Trophoblast cell (in vitro differentiated cells and primary cell): Measurements from ENCODE around the gene DNAH2.

Experiments
- DNase-seq, 2 donors: peaks; one replicate each; pipeline ENCODE4 v3.0.0-alpha.2; 2016
- H2AFZ ChIP-seq: 2 replicates; pipeline ENCODE4 v1.6.1; 2013; ENCODE audit warnings: low read length, moderate library complexity, mild to moderate bottlenecking; ENCODE audit not compliant: insufficient read depth, poor library complexity
- H2AK5ac ChIP-seq: 2 replicates; pipeline ENCODE4 v1.6.1; 2013; ENCODE audit warnings: mild to moderate bottlenecking, low read length
- H2BK120ac ChIP-seq: 2 replicates; pipeline ENCODE4 v1.6.1; 2013; ENCODE audit warnings: low read length, mild to moderate bottlenecking, moderate library complexity; ENCODE audit not compliant: insufficient read depth, poor library complexity
- H2BK12ac ChIP-seq: 2 replicates; pipeline ENCODE4 v1.6.1; 2013; ENCODE audit warnings: mild to moderate bottlenecking, low read length, moderate library complexity
- H2BK5ac ChIP-seq: 2 replicates; pipeline ENCODE4 v1.6.1; 2013; ENCODE audit warnings: low read length, low read depth, moderate library complexity, mild to moderate bottlenecking; ENCODE audit not compliant: poor library complexity
- H3K14ac ChIP-seq: 2 replicates; pipeline ENCODE4 v1.6.1; 2013; ENCODE audit warnings: mild to moderate bottlenecking, low read length
- H3K18ac ChIP-seq: 2 replicates; pipeline ENCODE4 v1.6.1; 2013; ENCODE audit warnings: mild to moderate bottlenecking, low read length
- H3K23ac ChIP-seq: 2 replicates; pipeline ENCODE4 v1.6.1; 2013; ENCODE audit warnings: low read length
- H3K27ac ChIP-seq: 2 replicates; pipeline ENCODE4 v1.5.1; 2013; ENCODE audit warnings: low read depth, mild to moderate bottlenecking, inconsistent platforms, low read length, moderate library complexity
- H3K27me3 ChIP-seq: 2 replicates; pipeline ENCODE4 v1.6.1; 2013; ENCODE audit warnings: inconsistent platforms, mild to moderate bottlenecking, low read length, moderate library complexity; ENCODE audit not compliant: insufficient read depth
- H3K36me3 ChIP-seq, 2 experiments: 1 replicate in 1 of 2; 2 replicates in 1 of 2; pipeline ENCODE4 v1.6.1; 2013; ENCODE audit warnings: low read length in 2 of 2, mild to moderate bottlenecking in 2 of 2, moderate library complexity in 1 of 2; ENCODE audit not compliant: insufficient read depth in 2 of 2, control insufficient read depth in 1 of 2
- H3K4ac ChIP-seq: 2 replicates; pipeline ENCODE4 v1.6.1; 2013; ENCODE audit warnings: low read depth, mild to moderate bottlenecking, low read length, moderate library complexity
- H3K4me1 ChIP-seq, 2 experiments: 1 replicate in 1 of 2; 2 replicates in 1 of 2; pipeline ENCODE4 v1.6.1; 2013; ENCODE audit warnings: low read length in 2 of 2, mild to moderate bottlenecking in 2 of 2, moderate library complexity in 1 of 2; ENCODE audit not compliant: insufficient read depth in 2 of 2, control insufficient read depth in 1 of 2
- H3K4me2 ChIP-seq: 2 replicates; pipeline ENCODE4 v1.6.1; 2013; ENCODE audit warnings: inconsistent platforms, mild to moderate bottlenecking, low read length, moderate library complexity
- H3K4me3 ChIP-seq: 2 replicates; pipeline ENCODE4 v1.5.1; 2013; ENCODE audit warnings: mild to moderate bottlenecking, low read depth, low read length, inconsistent platforms
- H3K79me1 ChIP-seq: one replicate; pipeline ENCODE4 v1.6.1; 2013; ENCODE audit warnings: low read length
- H3K79me2 ChIP-seq: 2 replicates; pipeline ENCODE4 v1.6.1; 2013; ENCODE audit warnings: low read length, mild to moderate bottlenecking; ENCODE audit not compliant: control insufficient read depth, insufficient read depth, poor library complexity
- H3K9ac ChIP-seq: 2 replicates; pipeline ENCODE4 v1.6.1; 2013; ENCODE audit warnings: mild to moderate bottlenecking, low read length
- H3K9me3 ChIP-seq: 2 replicates; pipeline ENCODE4 v1.6.1; 2013; ENCODE audit warnings: low read depth, mild to moderate bottlenecking, control low read depth, inconsistent platforms, low read length; ENCODE audit not compliant: insufficient read depth
- H4K12ac ChIP-seq: 2 replicates; pipeline ENCODE4 v1.6.1; 2013; ENCODE audit warnings: low read depth, mild to moderate bottlenecking, low read length, moderate library complexity
- H4K8ac ChIP-seq: 2 replicates; pipeline ENCODE4 v1.6.1; 2013; ENCODE audit warnings: low read depth, mild to moderate bottlenecking, low read length, moderate library complexity
- H4K91ac ChIP-seq: one replicate; pipeline ENCODE4 v1.6.1; 2013; ENCODE audit warnings: low read depth, mild to moderate bottlenecking, low read length, moderate library complexity
- WGBS: extraction: QIAGEN DNeasy Blood & Tissue Kit; methylation state at CpG from one replicate; pipeline ENCODE4 v1.1.7; 2013; ENCODE audit warnings: missing lambda C conversion rate; ENCODE audit not compliant: insufficient read length, insufficient coverage; ENCODE audit errors: extremely low coverage; 5-methylcytosine and 5-hydroxymethylcytosine counted together

Gene DNAH2

GRCh38 chr17:7719661-7720060 lies 2.1 kb downstream of the DNAH2 start:
- H3K79me2 ChIP-seq: peaks cover 2% of the 10 kb centered on the region
- DNase-seq: no peak
- H2BK5ac ChIP-seq: no peak overlapping the region
- no peak overlapping the region for H2BK120ac ChIP-seq
- no peaks in the 10 kb centered on the region for H3K9me3 ChIP-seq
- WGBS: no CpG with 5 or more reads among the region's 9 CpGs
- no peak overlapping the region for H3K14ac ChIP-seq
- H3K4me1 ChIP-seq: peaks cover 2 to 6% of the 10 kb centered on the region in 2 experiments
- H2AK5ac ChIP-seq: no peak overlapping the region
- H3K4me3 ChIP-seq: no peak overlapping the region
- no peak overlapping the region for H3K9ac ChIP-seq
- H3K23ac ChIP-seq: no peak overlapping the region
- no peak overlapping the region for H4K91ac ChIP-seq
- H3K4ac ChIP-seq: no peak overlapping the region
- peaks cover 3% of the 10 kb centered on the region for H3K27me3 ChIP-seq
- no peak overlapping the region for H3K18ac ChIP-seq
- H3K4me2 ChIP-seq: no peak overlapping the region
- no peak overlapping the region for H2AFZ ChIP-seq
- H4K8ac ChIP-seq: no peak overlapping the region
- no peak overlapping the region for H4K12ac ChIP-seq
- no peak overlapping the region for H2BK12ac ChIP-seq
- H3K27ac ChIP-seq: no peak overlapping the region
- H3K36me3 ChIP-seq: no peaks in the 10 kb centered on the region
- H3K79me1 ChIP-seq: peaks cover 8% of the 10 kb centered on the region

GRCh38 chr17:7720125-7720524 lies 2.6 kb downstream of the DNAH2 start:
- Histone ChIP-seq H3K27me3 (peaks cover 3% of the 10 kb centered on the region), H3K27ac (no peak overlapping the region), H4K91ac (no peak overlapping the region), H2BK5ac (no peak overlapping the region), H3K14ac (no peak overlapping the region), H3K9me3 (no peaks in the 10 kb centered on the region), H3K4me2 (no peak overlapping the region), H3K4me1 (peaks cover 2 to 6% of the 10 kb centered on the region in 2 experiments), H3K79me2 (peaks cover 2% of the 10 kb centered on the region), H2BK120ac (no peak overlapping the region), H3K9ac (no peak overlapping the region), H2AFZ (no peak overlapping the region), H3K4ac (no peak overlapping the region), H3K4me3 (no peak overlapping the region), H2AK5ac (no peak overlapping the region), H3K36me3 (no peaks in the 10 kb centered on the region), H2BK12ac (no peak overlapping the region), H3K23ac (no peak overlapping the region), H3K18ac (no peak overlapping the region), H4K12ac (no peak overlapping the region), H4K8ac (no peak overlapping the region), H3K79me1 (peaks cover 8% of the 10 kb centered on the region)
- no peak for DNase-seq
- no CpG with 5 or more reads among the region's 4 CpGs for WGBS

GRCh38 chr17:7721612-7722011 lies 4.1 kb downstream of the DNAH2 start:
- Histone ChIP-seq H3K4me3 (no peak overlapping the region), H3K79me1 (peaks cover 8% of the 10 kb centered on the region), H4K8ac (no peak overlapping the region), H3K4me1 (peaks cover 0 to 2% of the 10 kb centered on the region in 2 experiments), H2AFZ (no peak overlapping the region), H3K14ac (no peak overlapping the region), H3K4me2 (no peak overlapping the region), H3K27ac (no peak overlapping the region), H4K91ac (no peak overlapping the region), H2BK12ac (no peak overlapping the region), H4K12ac (no peak overlapping the region), H3K27me3 (peaks cover 3% of the 10 kb centered on the region), H3K9me3 (no peaks in the 10 kb centered on the region), H2AK5ac (no peak overlapping the region), H3K4ac (no peak overlapping the region), H3K9ac (no peak overlapping the region), H2BK120ac (no peak overlapping the region), H2BK5ac (no peak overlapping the region), H3K23ac (no peak overlapping the region), H3K79me2 (peaks cover 2% of the 10 kb centered on the region), H3K36me3 (no peaks in the 10 kb centered on the region), H3K18ac (no peak overlapping the region)
- no CpG with 5 or more reads among the region's 2 CpGs for WGBS
- DNase-seq: no peak

- WGBS: no CpG with 5 or more reads among the region's 3 CpGs
- no peak overlapping the region for H4K8ac ChIP-seq
- H2AK5ac ChIP-seq: no peak overlapping the region
- H2BK12ac ChIP-seq: no peak overlapping the region
- DNase-seq: no peak
- no peak overlapping the region for H4K91ac ChIP-seq
- H3K79me2 ChIP-seq: no peaks in the 10 kb centered on the region
- H3K18ac ChIP-seq: no peak overlapping the region
- no peak overlapping the region for H3K14ac ChIP-seq
- H2BK5ac ChIP-seq: no peak overlapping the region
- no peak overlapping the region for H3K4me3 ChIP-seq
- H4K12ac ChIP-seq: no peak overlapping the region
- H2BK120ac ChIP-seq: no peak overlapping the region
- H2AFZ ChIP-seq: no peak overlapping the region
- no peak overlapping the region for H3K4me2 ChIP-seq
- no peak overlapping the region for H3K9ac ChIP-seq
- H3K27ac ChIP-seq: no peak overlapping the region
- H3K23ac ChIP-seq: no peak overlapping the region
- no peaks in the 10 kb centered on the region for H3K36me3 ChIP-seq
- H3K27me3 ChIP-seq: no peaks in the 10 kb centered on the region
- no peaks in the 10 kb centered on the region for H3K79me1 ChIP-seq
- H3K9me3 ChIP-seq: peaks cover 4% of the 10 kb centered on the region
- H3K4me1 ChIP-seq: no peaks in the 10 kb centered on the region
- H3K4ac ChIP-seq: no peak overlapping the region
Observed at GRCh38 chr17:7727886-7728285, 10.3 kb downstream of the DNAH2 start.
